Adrenal gland (tissue), 5 donors: Measurements from ENCODE around the gene LSM14B.

Experiments used
- CTCF ChIP-seq, 6 experiments: fragments of 450-650 bp in 4 of 6; fragments of 200-600 bp in 2 of 6; sonication (generic) in 1 of 6; IDR thresholded peaks; 1 replicate in 5 of 6; 2 replicates in 1 of 6; pipeline versions ENCODE4 v1.5.1 to v1.8.0; 2016 to 2021; ENCODE audit warnings: antibody characterized with exemption in 6 of 6, mild to moderate bottlenecking in 2 of 6, moderate library complexity in 1 of 6
- POLR2A ChIP-seq, 2 donors: fragments of 450-650 bp; IDR thresholded peaks; one replicate each; pipeline ENCODE4 v1.6.1; 2017; ENCODE audit warnings: antibody characterized with exemption in 2 of 2, mild to moderate bottlenecking in 2 of 2, moderate library complexity in 1 of 2
- donor health status: DM: no; HTN: no; CAD: no.

GRCh38 chr20:62126141-62126540 is 3.9 kb downstream of the LSM14B start:
- TF ChIP-seq CTCF (IDR thresholded peaks at IDR 0.05) (no peak), POLR2A (IDR thresholded peaks at IDR 0.05) (no peak)
